ENCODE data around the gene FZD8.

GRCh38 chr10:35642793-35643114 lies 658 bp upstream of the FZD8 start:
- TF ChIP-seq GATA2 (IDR thresholded peaks at IDR 0.05; ENCODE audit: low read depth, low read length) = no peak
- TF ChIP-seq GATA3 (IDR thresholded peaks at IDR 0.05; ENCODE audit: low read depth, low read length) = no peak
